GM19467 (cell line): ENCODE results near the gene ARFGAP1.
"Not testable (repeated sequence)": the region's sequence is repeated elsewhere in the genome, so short reads cannot be mapped to it uniquely, and the experiment has no call there.

Experiments
- ATAC-seq: cut with Tn5 transposase; IDR thresholded peaks from one replicate; pipeline ENCODE4 v1.9.1; 2021; ENCODE audit warnings: mild to moderate bottlenecking, moderate library complexity; ENCODE audit not compliant: unreplicated experiment

ARFGAP1 gene

DNA sequence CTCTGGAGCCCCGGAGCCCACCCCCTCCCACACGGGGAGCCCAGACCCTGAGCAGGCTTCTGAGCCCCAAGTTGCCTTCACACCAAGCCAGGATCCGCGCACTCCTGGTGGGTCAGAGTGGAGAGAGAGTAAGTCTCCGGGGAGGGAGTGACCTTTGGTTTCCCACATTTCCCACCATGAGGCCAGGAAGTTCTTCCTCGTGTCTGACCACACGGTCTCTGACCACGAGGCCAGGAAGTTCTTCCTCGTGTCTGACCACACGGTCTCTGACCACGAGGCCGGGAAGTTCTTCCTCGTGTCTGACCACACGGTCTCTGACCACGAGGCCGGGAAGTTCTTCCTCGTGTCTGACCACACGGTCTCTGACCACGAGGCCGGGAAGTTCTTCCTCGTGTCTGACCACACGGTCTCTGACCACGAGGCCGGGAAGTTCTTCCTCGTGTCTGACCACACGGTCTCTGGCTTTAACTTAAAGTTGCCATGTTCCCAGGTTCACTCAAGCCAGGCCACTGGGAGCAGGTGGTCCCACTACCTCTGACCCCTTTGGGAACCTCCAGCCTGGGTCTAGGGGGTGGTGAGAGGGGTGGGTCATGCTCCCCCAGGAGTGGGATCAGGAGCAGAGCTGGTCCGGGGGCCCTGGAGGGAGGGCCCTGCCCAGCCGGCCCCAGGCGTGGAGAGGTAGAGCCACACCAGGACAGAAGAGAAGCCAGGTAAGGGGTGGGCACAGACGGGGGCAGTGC, 33.5 kb downstream of the ARFGAP1 start:
- ATAC-seq, result not testable (repeated sequence)

DNA sequence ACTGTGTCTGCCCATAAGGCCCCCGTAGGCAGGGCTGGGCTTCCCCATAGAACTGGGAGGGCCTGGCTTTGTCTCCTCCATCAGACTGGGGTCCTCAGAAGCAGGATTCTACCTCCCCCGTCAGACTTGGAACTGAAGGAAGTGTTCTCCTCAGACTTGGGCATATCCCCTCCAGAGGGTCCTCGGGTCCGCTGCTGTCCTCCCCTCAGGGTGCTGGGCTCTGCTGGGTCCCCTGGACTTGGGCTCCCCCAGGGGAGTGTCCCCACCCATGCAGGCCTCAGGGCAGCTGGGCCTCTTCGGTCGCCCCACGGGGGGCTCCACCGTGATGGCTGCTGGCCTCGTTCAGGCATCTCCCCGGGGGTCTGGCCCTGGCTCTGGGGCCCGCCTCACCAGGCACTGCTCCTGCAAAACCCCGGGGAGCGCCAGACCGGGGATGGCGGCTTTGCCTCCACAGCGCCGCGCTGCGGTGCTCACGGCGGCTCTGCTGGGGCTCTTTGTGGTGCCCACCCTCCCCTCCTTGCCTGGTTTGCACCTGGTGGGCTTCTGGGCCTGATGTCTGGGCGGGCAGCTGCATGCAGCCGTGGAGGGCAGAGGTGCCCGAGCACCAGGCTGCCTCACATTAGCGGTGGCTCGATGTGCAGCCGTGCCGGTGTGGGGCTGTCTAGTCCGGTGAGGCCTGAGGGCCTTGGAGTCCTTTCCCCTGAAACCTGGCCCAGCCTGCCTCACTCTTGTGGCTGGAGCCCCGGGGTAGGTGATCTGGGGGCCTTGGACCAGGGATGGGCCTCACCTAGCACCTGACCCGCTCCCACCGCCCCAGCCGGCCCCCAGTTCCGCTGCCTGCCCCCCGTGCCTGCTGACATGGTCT, 34.3 kb downstream of the ARFGAP1 start:
- no peak for ATAC-seq

- ATAC-seq, result no peak
Measured at GRCh38 chr20:63307538-63308217, 35.1 kb downstream of the ARFGAP1 start.

DNA sequence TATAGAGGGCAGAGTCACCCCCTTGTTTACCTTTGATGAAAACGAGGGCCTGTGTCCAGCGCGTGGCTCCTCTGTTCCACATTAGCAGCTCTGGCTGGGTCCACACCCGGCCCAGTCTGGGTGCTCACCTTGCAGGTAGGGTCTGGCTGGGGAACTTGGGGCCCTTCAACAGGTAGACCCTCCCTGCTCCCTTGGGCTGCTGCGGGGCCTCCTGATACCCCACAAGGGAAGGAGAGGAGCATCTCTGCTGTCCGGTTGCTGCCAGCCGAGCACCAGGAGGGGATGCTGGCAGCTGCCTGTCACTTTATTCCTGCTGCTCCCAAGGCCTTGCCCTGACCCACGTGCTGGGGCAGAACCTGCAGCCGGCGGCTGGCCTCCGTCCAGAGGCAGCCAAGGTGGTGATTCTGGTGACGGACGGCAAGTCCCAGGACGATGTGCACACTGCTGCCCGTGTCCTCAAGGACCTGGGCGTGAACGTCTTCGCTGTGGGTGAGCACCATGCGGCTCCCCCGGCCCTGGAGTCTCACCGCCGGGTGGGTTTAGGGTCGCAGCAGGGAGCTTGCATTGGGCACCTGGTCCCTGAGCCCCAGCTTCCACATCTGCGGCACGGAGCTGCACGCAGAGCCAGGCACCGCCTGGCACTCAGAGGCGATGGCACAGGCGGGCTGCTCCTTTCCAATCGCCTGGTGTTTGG, 35.8 kb downstream of the ARFGAP1 start:
- no peak for ATAC-seq

GRCh38 chr20:63309261-63310071, 36.9 kb downstream of the ARFGAP1 start:
- no peak for ATAC-seq

- no peak for ATAC-seq
Measured at GRCh38 chr20:63310265-63310991, 37.8 kb downstream of the ARFGAP1 start.

DNA sequence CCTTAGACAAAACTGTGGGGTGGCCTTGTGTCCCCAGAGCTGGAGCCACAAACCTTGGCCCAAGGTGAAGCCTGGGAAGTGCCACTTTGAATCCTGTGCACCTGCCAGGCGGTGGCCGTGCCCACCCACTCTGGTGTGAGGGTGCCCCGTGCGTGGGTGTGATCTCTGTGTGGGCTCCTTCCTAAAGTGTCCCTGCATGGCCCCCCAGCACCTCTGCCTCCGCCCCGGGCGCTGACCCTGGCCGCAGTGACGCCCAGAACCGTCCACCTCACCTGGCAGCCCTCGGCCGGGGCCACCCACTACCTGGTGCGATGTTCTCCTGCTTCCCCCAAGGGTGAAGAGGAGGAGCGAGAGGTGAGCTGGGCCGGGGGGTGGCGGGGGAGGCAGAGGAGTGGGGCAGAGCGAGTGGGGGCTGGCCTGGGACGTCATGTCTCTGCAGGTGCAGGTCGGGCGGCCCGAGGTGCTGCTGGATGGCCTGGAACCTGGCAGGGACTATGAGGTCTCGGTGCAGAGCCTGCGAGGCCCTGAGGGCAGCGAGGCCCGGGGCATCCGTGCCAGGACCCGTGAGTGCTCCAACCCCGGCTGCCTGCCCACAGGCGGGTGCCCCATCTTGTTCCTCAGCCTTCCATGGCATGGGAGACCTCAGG, 38.7 kb downstream of the ARFGAP1 start:
- ATAC-seq, result no peak

- no peak for ATAC-seq
Measured at GRCh38 chr20:63311833-63312243, 39.2 kb downstream of the ARFGAP1 start.

GRCh38 chr20:63312273-63312672, 39.7 kb downstream of the ARFGAP1 start:
- no peak for ATAC-seq

DNA sequence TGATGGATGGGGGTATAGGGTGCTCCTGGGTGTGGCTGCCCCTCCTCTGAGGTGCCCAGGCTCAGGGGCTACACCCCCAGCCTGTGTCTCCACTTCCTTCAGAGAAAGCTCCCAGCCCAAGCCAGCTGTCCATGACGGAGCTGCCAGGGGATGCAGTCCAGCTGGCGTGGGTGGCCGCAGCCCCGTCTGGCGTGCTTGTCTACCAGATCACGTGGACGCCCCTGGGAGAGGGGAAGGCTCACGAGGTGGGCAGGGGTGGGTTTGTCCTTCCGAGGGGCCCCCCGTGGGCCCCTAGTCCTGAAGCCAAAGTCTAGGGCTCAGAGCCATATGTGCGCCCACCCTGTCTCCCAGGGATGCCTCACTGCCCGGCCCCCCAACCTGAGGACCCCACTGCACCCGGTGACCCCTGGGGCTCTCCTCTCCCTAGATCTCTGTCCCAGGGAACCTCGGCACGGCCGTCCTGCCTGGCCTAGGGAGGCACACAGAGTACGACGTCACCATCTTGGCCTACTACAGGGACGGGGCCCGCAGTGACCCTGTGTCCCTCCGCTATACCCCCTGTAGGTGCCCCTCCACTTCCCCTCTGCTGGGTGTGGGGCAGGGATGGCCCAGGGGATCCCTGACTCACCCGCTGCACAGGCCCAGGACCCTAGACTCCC, 40.2 kb downstream of the ARFGAP1 start:
- ATAC-seq, result no peak

DNA sequence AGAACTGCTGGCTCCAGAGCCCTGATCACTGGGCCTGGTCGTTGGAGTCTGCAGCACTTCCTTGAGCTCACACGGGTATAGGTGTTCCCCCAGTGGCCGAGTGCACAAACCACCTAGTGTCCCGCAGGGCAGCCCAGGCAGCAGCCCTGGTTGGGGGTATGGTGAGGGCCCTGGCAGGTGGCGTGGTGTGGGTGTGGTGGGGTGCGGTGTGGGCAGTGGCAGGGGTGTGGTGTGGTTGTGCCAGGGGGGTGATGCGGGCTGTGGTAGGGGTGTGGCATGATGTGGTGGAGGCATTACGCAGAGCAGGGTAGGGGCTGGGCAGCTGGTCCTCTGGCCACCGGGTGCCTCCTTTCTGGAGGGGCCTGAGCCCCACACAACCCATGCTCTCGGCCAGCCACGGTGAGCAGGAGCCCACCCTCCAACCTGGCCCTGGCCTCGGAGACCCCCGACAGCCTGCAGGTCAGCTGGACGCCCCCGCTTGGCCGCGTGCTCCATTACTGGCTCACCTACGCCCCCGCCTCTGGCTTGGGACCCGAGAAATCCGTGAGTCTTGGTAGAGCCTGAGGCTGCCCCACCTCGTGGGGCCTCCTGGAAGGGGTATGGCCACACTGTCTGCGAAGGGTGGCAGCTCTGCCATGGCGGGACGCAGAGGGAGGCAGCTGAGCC, 40.9 kb downstream of the ARFGAP1 start:
- no peak for ATAC-seq

DNA sequence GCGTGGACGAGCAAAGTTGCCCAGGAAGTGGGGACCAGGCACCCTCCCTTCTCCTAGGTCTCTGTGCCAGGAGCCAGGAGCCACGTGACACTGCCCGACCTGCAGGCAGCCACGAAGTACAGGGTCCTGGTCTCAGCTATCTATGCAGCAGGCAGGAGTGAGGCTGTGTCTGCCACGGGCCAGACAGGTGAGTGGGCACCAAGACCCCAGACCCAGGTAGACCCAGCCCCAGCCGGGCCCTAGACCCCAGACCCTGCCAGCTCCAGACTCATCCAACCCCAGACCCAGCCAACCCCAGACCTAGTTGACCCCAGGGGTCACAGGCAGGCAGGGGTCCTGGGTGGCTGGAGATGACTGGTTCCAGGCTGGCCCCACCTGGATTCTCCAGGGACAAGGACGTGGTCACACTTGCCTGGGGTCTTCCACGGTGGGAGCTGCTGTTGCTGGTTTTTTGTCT, 41.4 kb downstream of the ARFGAP1 start:
- ATAC-seq, result no peak

GRCh38 chr20:63314566-63315239, 42.1 kb downstream of the ARFGAP1 start:
- ATAC-seq, result no peak

GRCh38 chr20:63315240-63315689, 42.7 kb downstream of the ARFGAP1 start:
- ATAC-seq, result no peak

DNA sequence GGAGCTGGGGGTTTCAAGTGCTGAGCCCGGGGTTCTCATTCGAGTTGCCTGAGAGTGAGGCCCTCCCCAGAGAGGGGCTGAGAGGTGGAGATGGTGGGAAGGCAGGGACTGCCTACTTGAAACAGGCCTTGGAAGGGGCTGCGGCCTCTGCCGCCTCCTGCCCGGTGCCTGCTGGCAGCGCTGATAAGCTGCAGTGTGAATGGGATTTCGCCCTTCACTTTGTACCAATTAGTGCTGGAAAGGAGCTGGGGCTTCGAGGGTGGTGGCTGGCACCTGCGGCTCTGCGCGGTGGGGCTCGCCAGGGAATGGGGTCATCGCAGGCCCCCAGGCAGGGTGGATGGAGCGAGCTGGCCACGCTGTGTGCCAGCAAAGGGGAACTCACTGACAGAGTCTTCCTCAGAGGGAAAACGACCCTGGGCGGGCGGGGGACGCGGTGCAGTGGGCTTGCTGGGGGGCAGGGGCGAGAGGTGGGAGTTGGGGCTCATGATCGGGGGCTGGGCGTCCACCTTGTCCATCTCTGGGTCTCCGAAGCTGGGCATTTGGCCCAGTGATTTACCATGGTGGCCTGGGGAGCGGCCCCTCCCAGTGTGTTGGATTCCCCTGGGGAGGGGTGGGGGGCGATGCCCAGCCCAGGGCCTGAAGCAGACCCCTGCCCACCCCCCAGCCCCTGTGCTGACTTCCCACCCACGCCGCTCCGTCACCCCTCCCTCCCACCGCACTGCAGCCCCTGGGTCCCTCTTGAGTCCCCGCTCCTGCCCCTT, 43.3 kb downstream of the ARFGAP1 start:
- ATAC-seq, result no peak

- ATAC-seq, result no peak
Measured at GRCh38 chr20:63316502-63316921, 43.9 kb downstream of the ARFGAP1 start.
